ENCODE results near the gene SYNE4.

- no peak for TF ChIP-seq CTCF (IDR thresholded peaks at IDR 0.05)
- no peak for TF ChIP-seq POLR2AphosphoS5 (IDR thresholded peaks at IDR 0.05)
These were observed 48.1 kb downstream of the SYNE4 start for GRCh38 chr19:35960432-35960972.

All from suprapubic skin (tissue), 3 donors.